Gastrocnemius medialis (tissue), 4 donors: ENCODE measurements around the gene ADGRV1.

Source experiments
- POLR2A ChIP-seq, 2 donors: fragments of 450-650 bp; IDR thresholded peaks; one replicate each; pipeline ENCODE4 v1.6.1; 2017; ENCODE audit warnings: antibody characterized with exemption in 2 of 2, mild to moderate bottlenecking in 2 of 2, moderate library complexity in 2 of 2
- TF ChIP-seq, protein P1 (sequence below), 5 experiments: fragments of 450-650 bp in 3 of 5; fragments of 200-600 bp in 2 of 5; sonication (generic) in 2 of 5; IDR thresholded peaks in 4 of 5; conservative IDR thresholded peaks in 1 of 5; 1 replicate in 4 of 5; 2 replicates in 1 of 5; pipeline ENCODE4 v1.5.1; 2016 to 2019; ENCODE audit warnings: antibody characterized with exemption in 5 of 5, mild to moderate bottlenecking in 3 of 5, moderate library complexity in 3 of 5

DNA sequence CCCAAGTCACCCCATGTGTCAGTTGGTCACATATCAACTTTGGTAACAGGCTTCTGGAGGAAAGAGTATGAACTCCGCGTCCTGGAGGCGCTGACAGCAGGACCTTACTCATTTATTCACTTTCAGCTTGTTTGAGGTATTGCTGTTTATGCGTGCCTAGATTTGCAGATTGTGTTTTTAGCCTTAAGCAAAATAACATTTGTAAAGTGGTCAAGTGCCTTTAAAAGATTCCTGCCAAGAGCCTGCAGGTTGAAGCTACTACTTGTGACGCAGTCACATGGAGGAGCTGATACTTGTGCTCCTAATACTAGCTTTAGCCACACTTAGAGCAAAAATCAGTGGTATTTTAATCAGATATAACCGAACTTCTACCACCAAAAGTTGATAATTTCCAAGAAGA is 351.3 kb downstream of the ADGRV1 start:
- TF ChIP-seq, protein P1, sequence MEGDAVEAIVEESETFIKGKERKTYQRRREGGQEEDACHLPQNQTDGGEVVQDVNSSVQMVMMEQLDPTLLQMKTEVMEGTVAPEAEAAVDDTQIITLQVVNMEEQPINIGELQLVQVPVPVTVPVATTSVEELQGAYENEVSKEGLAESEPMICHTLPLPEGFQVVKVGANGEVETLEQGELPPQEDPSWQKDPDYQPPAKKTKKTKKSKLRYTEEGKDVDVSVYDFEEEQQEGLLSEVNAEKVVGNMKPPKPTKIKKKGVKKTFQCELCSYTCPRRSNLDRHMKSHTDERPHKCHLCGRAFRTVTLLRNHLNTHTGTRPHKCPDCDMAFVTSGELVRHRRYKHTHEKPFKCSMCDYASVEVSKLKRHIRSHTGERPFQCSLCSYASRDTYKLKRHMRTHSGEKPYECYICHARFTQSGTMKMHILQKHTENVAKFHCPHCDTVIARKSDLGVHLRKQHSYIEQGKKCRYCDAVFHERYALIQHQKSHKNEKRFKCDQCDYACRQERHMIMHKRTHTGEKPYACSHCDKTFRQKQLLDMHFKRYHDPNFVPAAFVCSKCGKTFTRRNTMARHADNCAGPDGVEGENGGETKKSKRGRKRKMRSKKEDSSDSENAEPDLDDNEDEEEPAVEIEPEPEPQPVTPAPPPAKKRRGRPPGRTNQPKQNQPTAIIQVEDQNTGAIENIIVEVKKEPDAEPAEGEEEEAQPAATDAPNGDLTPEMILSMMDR (IDR thresholded peaks at IDR 0.05 in 4 of 5, conservative IDR thresholded peaks at IDR 0.05 in 1 of 5) = no peak
- TF ChIP-seq POLR2A (IDR thresholded peaks at IDR 0.05) = no peak
